DMS 273 (cell line): ENCODE data around the gene FBLN7.

Source experiments
- DNase-seq: peaks from one replicate; lab custom pipeline; 2025; ENCODE audit not compliant: unreplicated experiment; lab: John Stamatoyannopoulos, UW

FBLN7 gene

DNA sequence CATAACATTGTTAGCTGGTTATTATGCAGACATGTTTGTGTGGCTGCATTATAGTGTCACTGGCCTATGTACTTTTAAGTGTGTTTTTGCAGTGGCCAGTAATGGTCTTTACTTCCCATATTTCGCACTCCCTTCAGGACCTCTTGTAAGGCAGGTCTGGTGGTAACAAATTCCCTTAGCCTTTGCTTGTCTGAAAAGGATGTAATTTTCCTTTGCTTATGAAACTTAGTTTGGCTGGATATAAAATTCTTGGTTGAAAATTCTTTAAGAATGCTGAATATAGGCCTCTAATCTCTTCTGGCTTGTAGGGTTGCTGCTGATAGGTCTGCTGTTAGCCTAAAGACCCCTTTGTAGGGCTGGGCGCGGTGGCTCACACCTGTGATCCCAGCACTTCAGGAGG is 82.0 kb downstream of the FBLN7 start:
- no peak for DNase-seq

DNA sequence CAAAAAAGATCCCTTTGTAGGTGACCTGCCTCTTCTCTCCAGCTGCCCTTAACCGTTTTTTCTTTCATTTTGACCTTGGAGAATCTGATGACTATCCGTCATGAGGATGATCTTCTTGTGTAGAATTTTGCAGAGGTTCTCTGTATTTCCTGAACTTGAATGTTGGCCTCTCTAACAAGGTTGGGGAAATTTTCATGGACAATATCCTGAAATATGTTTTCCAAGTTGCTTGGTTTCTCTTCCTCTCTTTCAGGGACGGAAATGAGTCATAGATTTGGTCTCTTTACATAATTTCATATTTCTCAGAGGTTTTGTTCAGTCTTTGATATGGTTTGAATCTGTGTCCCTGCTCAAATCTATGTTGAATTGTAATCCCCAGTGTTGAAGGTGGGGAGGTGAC is 82.6 kb downstream of the FBLN7 start:
- no peak for DNase-seq

GRCh38 chr2:112229348-112229747 is 91.2 kb downstream of the FBLN7 start:
- peak; percentile 96 for DNase-seq

- no peak for DNase-seq
These were observed 92.2 kb downstream of the FBLN7 start for GRCh38 chr2:112230371-112230770.
